GM12873 (cell line): ENCODE results near the gene RRP36.

Experiments used
- CTCF ChIP-seq: IDR thresholded peaks from 2 replicates; pipeline ENCODE4 v1.5.1; 2012; ENCODE audit warnings: low read depth, mild to moderate bottlenecking, moderate library complexity, low read length, control low read depth; ENCODE audit not compliant: insufficient read depth; ENCODE audit errors: missing control alignments

The RRP36 gene

GRCh38 chr6:43038727-43039126, 17.3 kb downstream of the RRP36 start:
- no peak for TF ChIP-seq CTCF

GRCh38 chr6:43040542-43041257, 19.3 kb downstream of the RRP36 start:
- TF ChIP-seq CTCF, result no peak

- no peak for TF ChIP-seq CTCF
These were observed 21.9 kb downstream of the RRP36 start for GRCh38 chr6:43043310-43043709.

GRCh38 chr6:43045371-43045930, 24.0 kb downstream of the RRP36 start:
- TF ChIP-seq CTCF, result no peak

GRCh38 chr6:43047998-43048397, 26.6 kb downstream of the RRP36 start:
- no peak for TF ChIP-seq CTCF

GRCh38 chr6:43050981-43051380, 29.6 kb downstream of the RRP36 start:
- no peak for TF ChIP-seq CTCF

GRCh38 chr6:43052225-43052841, 30.9 kb downstream of the RRP36 start:
- no peak for TF ChIP-seq CTCF
